Activated T-helper 17 cell treated with anti-CD3 and anti-CD28 coated beads, Interleukin-2, amount 50 U/mL, for 72 hours (primary cell): ENCODE data around the gene ITGA3. TPM values are rescaled to one million over a fixed set of nuclear protein-coding genes. Genes with fewer than 3 reads are reported as not detected.

ENCODE experiments used
- ATAC-seq: fragments of 150-1000 bp; cut with Tn5 transposase; replicated peaks from 2 replicates; pipeline ENCODE4 v1.10.0; 2021; ENCODE audit warnings: mild to moderate bottlenecking, moderate library complexity
- H3K27ac Mint-ChIP-seq: one replicate; pipeline ENCODE4 v1.8.0; 2022; ENCODE audit warnings: mixed read lengths
- H3K27me3 Mint-ChIP-seq: one replicate; pipeline ENCODE4 v1.8.0; 2022; ENCODE audit warnings: mixed read lengths
- H3K36me3 Mint-ChIP-seq: one replicate; pipeline ENCODE4 v1.8.0; 2022; ENCODE audit warnings: low read depth, mild to moderate bottlenecking, mixed read lengths
- H3K4me1 Mint-ChIP-seq: one replicate; pipeline ENCODE4 v1.8.0; 2022; ENCODE audit warnings: mixed read lengths
- H3K4me3 Mint-ChIP-seq: one replicate; pipeline ENCODE4 v1.8.0; 2022; ENCODE audit warnings: mild to moderate bottlenecking, mixed read lengths
- H3K9me3 Mint-ChIP-seq: one replicate; pipeline ENCODE4 v1.8.0; 2022; ENCODE audit warnings: mixed read lengths
- total RNA-seq, 2 donors: library from RNA; stranded (reverse); gene quantifications; one replicate each; pipeline ENCODE4 v1.2.3, GENCODE V29; 2022

ITGA3 gene
- total RNA-seq, 2 donors from 2014 or later, result 5.3 to 22.2 TPM

DNA sequence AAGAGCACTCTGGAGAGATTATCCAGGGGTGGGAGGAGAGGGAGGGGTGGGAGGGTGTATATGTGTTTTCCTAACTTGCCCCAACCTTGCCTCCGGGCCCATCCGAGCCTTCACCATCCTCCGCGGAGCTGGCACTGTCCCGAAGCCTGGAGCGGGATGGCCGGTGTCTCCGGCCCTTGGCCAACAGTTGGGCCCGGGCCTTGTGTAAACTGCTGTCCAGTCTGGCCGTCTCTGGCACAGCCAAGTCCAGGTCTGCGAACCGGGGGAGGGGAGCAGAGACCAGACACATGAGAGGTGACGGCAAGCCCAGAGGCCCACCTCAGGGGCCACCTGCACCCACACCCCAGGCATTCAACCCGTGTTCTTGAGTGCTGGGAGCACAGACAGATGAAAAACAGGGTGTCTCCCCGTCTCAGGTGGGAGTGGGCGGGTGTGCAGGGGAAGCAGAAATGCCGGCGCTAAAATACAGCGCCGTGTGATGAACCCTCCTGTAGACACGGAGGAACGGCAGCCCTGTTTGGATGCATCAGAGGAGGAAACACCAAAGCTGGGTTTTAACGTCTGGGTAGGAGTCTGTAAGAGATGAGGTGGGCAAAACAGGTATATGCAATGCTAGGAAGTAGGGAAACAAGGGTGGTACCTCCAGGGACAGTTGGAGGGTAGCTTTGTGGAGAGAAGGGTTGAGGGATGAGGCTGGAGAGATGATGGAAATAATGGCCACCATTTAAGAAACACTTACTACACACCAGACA, 62.3 kb downstream of the ITGA3 start:
- Mint-ChIP-seq H3K9me3 (no peaks in the 10 kb centered on the region), H3K27ac (no peak overlapping the region), H3K36me3 (no peaks in the 10 kb centered on the region), H3K27me3 (peaks cover 27% of the 10 kb centered on the region), H3K4me3 (no peak overlapping the region), H3K4me1 (peaks cover 5% of the 10 kb centered on the region)
- ATAC-seq, result no peak

DNA sequence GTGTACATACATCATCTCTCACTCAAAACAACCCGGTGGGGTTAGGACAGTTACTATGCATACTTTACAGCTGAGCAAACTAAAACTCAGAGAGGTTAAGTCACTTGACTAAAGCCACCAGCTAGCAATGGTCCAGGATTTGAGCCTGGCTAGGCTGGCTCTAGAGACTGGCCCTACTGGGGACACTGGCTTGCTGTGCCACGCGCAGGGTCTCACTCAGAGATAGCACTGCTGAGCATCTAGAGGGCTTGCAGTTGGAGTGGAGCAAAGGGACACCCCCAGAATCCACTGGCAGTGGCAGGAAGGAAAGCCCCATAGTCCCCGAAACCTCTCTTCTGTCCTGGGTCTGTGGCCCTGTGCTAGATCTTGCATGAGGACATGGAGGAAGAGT, 62.9 kb downstream of the ITGA3 start:
- no peak for ATAC-seq
- Mint-ChIP-seq H3K27ac (no peak overlapping the region), H3K4me3 (no peak overlapping the region), H3K4me1 (peaks cover 5% of the 10 kb centered on the region), H3K27me3 (peaks cover 27% of the 10 kb centered on the region), H3K36me3 (no peaks in the 10 kb centered on the region), H3K9me3 (no peaks in the 10 kb centered on the region)

DNA sequence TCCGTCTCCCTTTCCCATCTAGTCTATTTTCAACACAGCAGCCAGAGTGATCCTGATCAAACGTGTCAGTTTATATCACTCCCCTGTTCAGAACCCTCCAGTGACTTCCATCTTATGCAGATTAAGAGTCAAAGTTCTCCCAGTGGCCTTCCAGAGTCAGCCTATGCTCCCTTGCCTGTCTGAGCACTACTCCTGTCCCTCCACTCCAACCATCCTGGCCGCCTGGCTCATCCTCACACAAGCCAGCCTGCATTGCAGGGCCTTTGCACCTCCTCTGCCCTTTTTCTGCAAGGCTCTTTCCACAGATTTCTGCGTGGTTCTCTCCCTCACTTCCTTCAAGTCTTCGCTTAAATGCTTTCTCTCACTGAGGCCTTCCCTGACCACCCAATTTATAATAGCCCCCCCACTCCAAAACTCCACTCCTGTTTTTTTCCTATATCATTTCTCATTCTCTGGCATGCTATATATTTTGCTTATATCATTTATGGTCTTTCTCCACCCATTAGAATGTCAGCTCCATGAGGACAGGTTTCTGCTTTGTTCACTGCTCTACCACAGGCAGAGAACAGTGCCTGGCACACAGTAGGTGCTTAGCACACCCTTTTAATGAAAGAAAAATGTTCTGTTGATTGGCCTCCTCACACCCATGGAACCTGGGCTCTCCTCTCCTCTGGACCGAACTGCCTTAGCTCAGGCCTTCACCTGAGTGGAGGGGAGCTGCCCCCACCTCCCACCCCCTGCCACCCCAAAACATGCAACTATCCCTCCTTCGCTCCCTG, 64.8 kb downstream of the ITGA3 start:
- H3K27me3 Mint-ChIP-seq, result peaks cover 20% of the 10 kb centered on the region

DNA sequence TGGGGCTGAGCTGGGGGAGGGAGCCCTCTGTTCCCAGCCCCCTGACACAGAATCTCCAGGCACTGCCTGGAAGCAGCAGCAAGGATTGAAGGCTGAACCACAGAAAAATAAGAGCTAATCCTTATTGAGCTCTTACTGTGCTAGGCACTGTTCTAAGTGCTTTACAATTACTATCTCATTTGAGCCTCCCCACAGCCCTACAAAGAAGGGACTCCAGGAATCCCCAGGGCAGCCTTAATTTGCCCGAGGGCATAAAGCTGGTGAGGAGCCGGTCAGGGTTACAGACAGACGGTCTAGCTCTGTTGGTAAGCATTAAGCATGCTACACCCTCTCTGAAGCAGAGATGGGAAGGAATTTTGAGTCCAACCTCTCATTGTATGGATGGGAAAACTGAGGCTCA, 67.0 kb downstream of the ITGA3 start:
- no peaks in the 10 kb centered on the region for H3K9me3 Mint-ChIP-seq
- no peak overlapping the region for H3K4me3 Mint-ChIP-seq
- no peak overlapping the region for H3K27ac Mint-ChIP-seq
- H3K36me3 Mint-ChIP-seq, result no peaks in the 10 kb centered on the region
- H3K27me3 Mint-ChIP-seq, result peaks cover 12% of the 10 kb centered on the region
- no peaks in the 10 kb centered on the region for H3K4me1 Mint-ChIP-seq
- ATAC-seq, result no peak

More for the DNA sequence above, 64.8 kb downstream of the ITGA3 start:
- H3K4me3 Mint-ChIP-seq, result no peak overlapping the region
- H3K9me3 Mint-ChIP-seq, result no peaks in the 10 kb centered on the region
- H3K36me3 Mint-ChIP-seq, result no peaks in the 10 kb centered on the region
- H3K27ac Mint-ChIP-seq, result no peak overlapping the region
- H3K4me1 Mint-ChIP-seq, result no peaks in the 10 kb centered on the region
- no peak for ATAC-seq

DNA sequence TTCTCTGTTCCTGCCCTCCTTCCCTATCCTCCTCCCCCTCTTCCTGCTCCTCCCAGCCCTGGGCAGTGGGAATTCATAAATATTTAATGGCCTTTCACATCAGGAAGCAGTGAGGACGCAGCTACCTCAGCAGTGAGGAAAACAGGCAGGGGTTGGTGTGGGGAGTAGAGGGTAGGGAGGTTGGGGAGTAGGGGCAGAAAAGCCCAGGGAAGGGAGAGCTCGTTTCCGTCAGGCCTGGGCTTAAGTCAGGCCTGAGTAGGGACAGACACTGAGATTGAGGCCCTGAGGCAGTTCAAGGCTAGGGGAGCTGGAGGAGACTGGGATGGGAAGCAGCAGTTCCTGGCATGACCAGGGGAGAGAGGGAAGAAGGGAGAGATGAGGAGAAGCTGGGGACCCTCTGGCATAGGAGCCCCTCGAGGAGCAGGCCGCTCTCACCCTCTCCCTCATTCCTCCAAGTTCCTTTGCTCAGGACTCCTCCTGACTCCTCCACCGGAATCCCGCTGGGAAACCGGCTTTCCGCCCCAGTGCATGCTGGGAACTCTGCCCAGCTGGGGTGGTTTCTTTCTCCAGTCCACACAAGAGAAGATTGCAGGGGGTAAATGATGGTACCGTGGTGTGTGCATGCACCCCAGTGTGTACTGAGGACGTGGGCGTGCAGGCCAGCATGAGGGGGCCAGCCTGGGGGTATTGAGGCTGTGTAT, 67.9 kb downstream of the ITGA3 start:
- H3K36me3 Mint-ChIP-seq, result peaks cover 4% of the 10 kb centered on the region
- H3K4me3 Mint-ChIP-seq, result no peak overlapping the region
- H3K27ac Mint-ChIP-seq, result no peak overlapping the region
- H3K9me3 Mint-ChIP-seq, result no peaks in the 10 kb centered on the region
- ATAC-seq, result no peak
- peaks cover 11% of the 10 kb centered on the region for H3K27me3 Mint-ChIP-seq
- peaks cover 5% of the 10 kb centered on the region for H3K4me1 Mint-ChIP-seq

DNA sequence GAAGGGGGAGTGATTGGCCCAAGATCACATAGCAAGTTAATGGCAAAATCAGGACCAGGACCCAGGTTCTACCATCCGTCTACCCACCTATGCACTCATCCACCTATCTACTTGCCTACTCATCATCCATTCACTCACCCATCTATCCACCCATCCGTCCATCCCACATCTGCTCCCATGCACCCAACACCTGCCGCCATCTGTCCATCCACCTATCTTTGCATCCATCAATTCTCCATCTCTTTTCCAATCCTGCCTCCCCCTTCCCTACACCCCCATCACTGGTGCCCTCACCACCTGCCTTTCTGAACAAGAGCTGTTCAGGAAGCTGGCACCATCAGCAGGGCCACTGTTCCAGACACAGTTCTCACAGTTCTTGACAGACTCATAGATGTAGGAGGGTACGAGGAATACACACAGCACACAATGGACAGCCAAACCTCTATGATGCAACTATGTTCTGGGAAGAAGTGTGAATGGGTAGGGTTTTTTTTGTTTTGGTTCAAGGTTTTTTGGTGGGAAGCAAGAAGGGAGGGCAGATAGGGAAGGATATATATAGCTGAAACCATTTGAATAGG, 69.6 kb downstream of the ITGA3 start:
- Mint-ChIP-seq H3K4me1 (peaks cover 6% of the 10 kb centered on the region), H3K27me3 (peaks cover 5% of the 10 kb centered on the region), H3K4me3 (no peak overlapping the region), H3K27ac (no peak overlapping the region), H3K9me3 (no peaks in the 10 kb centered on the region), H3K36me3 (peaks cover 6% of the 10 kb centered on the region)
- ATAC-seq, result no peak

DNA sequence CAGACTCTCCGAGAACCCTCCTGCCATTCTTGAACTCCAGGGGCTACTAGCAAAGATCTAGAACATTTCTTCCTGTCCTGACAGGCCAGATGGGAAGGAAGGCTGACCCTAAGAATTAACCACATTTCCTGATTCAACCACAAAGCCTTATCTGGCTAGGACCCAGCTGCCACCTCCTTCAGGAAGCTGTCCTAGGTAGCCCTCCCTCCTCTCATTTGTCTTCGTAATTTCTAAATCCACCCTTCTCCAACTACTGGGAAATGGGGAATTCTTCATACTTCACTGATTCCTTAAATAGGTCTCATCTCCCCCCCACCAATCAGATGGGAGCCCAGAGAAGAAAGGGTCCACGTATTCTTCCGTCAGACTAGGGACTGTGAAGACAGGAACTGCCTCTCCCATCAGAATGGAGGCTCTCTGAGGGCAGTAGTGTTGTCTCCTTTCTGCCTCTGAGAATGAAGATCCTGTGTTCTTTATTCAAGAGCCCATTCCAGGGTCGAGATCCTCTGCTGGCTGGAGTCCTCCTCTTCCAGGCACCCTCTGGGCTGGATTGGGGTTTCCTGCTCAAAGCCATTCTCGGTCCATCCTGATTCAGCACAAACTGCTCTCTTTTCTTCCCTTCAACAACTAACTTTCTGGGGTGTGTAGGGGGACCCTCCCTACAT, 71.9 kb downstream of the ITGA3 start:
- no peak overlapping the region for H3K4me3 Mint-ChIP-seq
- no peak overlapping the region for H3K27ac Mint-ChIP-seq
- peaks cover 23% of the 10 kb centered on the region for H3K4me1 Mint-ChIP-seq
- peaks cover 6% of the 10 kb centered on the region for H3K36me3 Mint-ChIP-seq
- ATAC-seq, result no peak
- no peaks in the 10 kb centered on the region for H3K9me3 Mint-ChIP-seq
- H3K27me3 Mint-ChIP-seq, result peaks cover 5% of the 10 kb centered on the region

DNA sequence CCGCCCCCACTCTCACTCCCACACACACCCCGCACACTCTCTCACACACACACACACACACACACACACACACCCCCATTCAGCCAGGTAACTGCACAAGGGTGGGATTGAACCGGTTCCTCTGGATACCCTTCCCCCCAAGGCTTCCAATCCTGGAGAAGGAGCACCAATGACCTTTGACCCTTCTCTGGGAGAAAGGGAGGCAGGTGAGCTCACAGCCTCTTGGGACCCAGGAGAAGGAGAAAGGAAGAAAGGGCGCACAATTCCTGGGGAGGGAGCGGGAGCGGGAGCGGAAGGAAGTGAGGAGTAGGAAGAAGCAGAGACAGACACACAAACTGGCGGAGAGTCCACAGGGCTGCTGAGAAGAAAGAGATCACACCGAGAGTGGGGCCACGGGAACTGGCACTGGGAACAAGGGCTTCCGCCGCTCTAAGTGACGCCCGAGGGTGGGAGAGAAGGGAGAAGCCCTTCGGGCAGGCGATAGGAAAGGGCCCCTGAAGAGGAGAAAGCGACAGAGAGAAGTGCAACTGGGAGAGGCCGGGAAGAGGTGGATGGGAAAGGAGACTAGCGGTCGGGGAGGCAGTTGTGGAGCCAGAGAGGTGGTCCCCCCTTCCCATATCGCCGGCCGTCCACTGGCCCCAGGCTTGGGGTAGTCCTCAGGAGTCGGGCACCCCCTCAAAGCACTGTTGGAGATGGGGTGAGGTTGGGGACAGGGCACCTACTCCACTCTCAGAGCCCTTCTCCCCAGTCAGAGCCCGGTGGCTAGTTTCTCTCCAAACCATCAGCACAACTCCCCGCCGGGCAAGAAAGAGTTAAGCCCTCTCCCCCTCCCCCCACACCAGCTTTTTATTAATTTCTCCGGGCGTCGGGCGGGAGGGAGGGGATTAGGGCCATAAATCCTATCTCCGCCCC, 72.8 kb downstream of the ITGA3 start:
- H3K27ac Mint-ChIP-seq, result no peak overlapping the region
- ATAC-seq, result no peak
- peak overlapping the region; percentile 75 for H3K4me3 Mint-ChIP-seq
- no peaks in the 10 kb centered on the region for H3K9me3 Mint-ChIP-seq
- H3K4me1 Mint-ChIP-seq, result peaks cover 23% of the 10 kb centered on the region
- peaks cover 10% of the 10 kb centered on the region for H3K36me3 Mint-ChIP-seq
- peaks cover 5% of the 10 kb centered on the region for H3K27me3 Mint-ChIP-seq

DNA sequence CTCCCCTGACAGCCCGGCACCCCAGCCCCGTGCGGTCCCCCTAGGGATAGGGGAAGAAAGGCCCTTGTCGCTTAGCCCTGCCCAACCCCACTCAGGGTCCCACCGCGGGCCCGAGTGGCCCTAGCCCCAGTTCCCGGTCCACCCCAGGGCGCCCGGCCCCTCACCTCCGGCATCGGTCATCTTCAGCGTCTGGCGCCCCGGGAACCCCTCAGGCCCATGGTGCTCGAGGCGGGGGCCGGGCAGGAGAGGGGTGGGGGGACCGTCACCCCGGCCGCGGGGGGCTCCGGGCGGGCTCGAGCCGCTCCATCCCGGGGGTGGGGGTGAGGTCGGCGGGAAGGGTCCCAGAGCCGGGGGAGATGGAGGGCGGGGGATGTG, 73.4 kb downstream of the ITGA3 start:
- Mint-ChIP-seq H3K9me3 (no peaks in the 10 kb centered on the region), H3K27ac (no peak overlapping the region), H3K4me3 (peak overlapping the region; percentile 75), H3K4me1 (peaks cover 23% of the 10 kb centered on the region), H3K27me3 (peaks cover 5% of the 10 kb centered on the region), H3K36me3 (peaks cover 10% of the 10 kb centered on the region)
- no peak for ATAC-seq

DNA sequence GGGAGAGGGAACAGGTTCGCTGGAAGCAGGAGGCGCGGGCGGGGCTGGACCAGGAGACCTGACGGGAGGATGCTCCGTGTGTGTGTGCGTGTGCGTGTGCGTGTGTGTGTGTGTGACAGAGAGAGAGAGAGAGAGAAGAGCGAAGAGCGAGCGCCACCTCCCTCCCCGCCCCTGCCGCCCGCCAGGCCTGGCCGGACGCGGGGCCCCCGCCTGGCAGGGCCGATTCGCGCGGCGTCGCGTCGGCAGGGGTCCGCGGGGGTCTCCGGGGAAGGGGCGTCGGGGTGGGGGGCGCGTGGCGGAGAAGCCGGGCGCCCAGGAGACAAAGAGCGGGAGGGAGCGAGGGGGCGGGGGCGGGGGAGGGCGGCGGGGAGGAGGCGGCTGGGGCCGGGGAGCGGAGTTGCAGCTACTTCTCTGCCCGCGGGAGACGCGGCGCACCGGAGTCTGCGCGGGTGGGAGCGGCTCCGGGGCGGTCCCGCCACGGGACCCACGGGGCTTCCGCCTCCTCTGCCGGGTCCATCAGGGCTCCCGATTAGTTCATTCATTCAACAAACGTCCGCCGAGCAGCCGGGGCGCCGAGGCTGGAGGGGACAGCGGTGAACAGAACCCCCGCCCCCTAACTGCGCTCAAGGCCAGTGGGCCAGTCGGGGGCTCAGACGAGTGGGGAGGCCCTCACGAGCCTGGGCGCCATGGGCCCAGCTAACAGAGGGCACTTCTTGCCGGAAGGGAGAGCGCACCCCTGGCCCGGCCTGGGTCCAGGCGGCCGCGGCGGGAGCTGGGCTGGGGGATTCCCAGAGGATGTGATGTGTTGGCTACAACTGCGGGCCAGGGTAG, 74.0 kb downstream of the ITGA3 start, which contains the start of gene SAMD14:
Gene SAMD14 (minus strand): TSS at position 433 of the 831 bp plus-strand sequence. CDS start 5,201 bp downstream, outside the sequence.
- Mint-ChIP-seq H3K27me3 (peaks cover 5% of the 10 kb centered on the region), H3K36me3 (peaks cover 10% of the 10 kb centered on the region), H3K9me3 (no peaks in the 10 kb centered on the region), H3K27ac (peak within 1 kb of the TSS; percentile 26), H3K4me1 (peaks cover 23% of the 10 kb centered on the region), H3K4me3 (peak within 1 kb of the TSS; percentile 75)
- peak; percentile 68 for ATAC-seq

DNA sequence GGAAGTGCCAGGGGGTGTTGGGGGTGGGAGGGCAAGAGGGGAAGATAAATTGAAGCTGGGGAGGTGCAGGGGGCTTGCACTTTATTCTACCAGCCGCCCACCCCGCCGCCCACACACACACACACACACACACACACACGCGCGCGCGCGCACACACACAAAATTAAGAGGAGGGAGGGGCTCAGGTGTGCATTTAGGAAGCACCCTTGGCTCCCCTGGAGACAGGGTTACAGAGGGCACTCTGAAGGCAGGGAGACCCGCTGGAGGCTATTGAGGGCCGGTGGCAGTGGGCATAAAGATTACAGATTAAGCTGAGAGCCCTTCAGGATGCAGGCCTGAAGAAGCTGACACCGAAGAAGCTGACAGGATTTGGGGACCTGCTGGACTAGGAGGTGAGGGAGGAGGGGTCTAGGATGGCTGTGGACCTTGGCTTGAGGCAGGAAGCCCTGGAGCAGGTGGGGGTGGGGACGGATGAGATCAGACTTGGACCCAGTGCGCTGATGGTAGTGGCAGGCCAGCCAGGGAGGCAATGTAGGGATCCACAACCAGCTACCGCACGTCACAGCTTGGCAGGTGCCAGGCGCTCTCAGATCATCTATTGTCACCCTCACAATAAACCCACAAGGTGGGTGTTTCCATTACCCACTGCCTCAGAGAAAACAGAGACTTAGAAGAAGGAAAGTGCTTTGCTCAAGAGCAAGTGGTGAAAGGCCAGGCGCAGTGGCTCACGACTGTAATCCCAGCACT, 74.8 kb downstream of the ITGA3 start:
- peaks cover 23% of the 10 kb centered on the region for H3K4me1 Mint-ChIP-seq
- H3K36me3 Mint-ChIP-seq, result peaks cover 15% of the 10 kb centered on the region
- peak; percentile 20 for ATAC-seq
- H3K4me3 Mint-ChIP-seq, result peak overlapping the region; percentile 75
- peaks cover 5% of the 10 kb centered on the region for H3K27me3 Mint-ChIP-seq
- H3K27ac Mint-ChIP-seq, result peak overlapping the region; percentile 26
- no peaks in the 10 kb centered on the region for H3K9me3 Mint-ChIP-seq
